HL-60 (cell line): ENCODE measurements around the gene DRC3.

Experiments used
- DNase-seq, 2 experiments: peaks; one replicate each; pipeline ENCODE4 v3.0.0-alpha.2; 2010 to 2020; ENCODE audit warnings: low read depth in 1 of 2, low spot score in 1 of 2
- H3K27ac ChIP-seq: fragments of 250-450 bp; sonication (Bioruptor Pico); replicated peaks from 2 replicates; pipeline ENCODE4 v1.5.1; 2020; ENCODE audit warnings: mild to moderate bottlenecking, moderate library complexity
- H3K27me3 ChIP-seq: fragments of 250-450 bp; sonication (Bioruptor Pico); 2 replicates; pipeline ENCODE4 v1.5.1; 2021; ENCODE audit warnings: mild to moderate bottlenecking, moderate library complexity; ENCODE audit not compliant: insufficient read depth, poor library complexity, severe bottlenecking
- H3K4me3 ChIP-seq: replicated peaks from 2 replicates; pipeline ENCODE4 v1.5.1; 2011; ENCODE audit warnings: mild to moderate bottlenecking, control low read depth, low read length; ENCODE audit not compliant: insufficient read depth
- CTCF ChIP-seq: IDR thresholded peaks from one replicate; pipeline ENCODE4 v1.5.1; 2011; ENCODE audit warnings: low read length, control low read depth, inconsistent platforms; ENCODE audit not compliant: insufficient read depth
- GABPA ChIP-seq: IDR thresholded peaks from 2 replicates; pipeline ENCODE4 v1.6.1; 2012; ENCODE audit warnings: low read depth
- POLR2AphosphoS5 ChIP-seq: IDR thresholded peaks from 2 replicates; pipeline ENCODE4 v1.6.1; 2012; ENCODE audit warnings: low read depth
- REST ChIP-seq: IDR thresholded peaks from 2 replicates; pipeline ENCODE4 v1.6.1; 2012; ENCODE audit warnings: low read depth; ENCODE audit not compliant: insufficient replicate concordance
- SPI1 ChIP-seq: IDR thresholded peaks from 2 replicates; pipeline ENCODE4 v1.6.1; 2012; ENCODE audit warnings: low read depth, mild to moderate bottlenecking, borderline replicate concordance

DRC3 gene

GRCh38 chr17:17964710-17965109 is 8.0 kb upstream of the DRC3 start:
- Histone ChIP-seq H3K27me3 (no peaks in the 10 kb centered on the region), H3K27ac (no peak overlapping the region), H3K4me3 (no peak overlapping the region)
- DNase-seq: no peak
- TF ChIP-seq POLR2AphosphoS5 (no peak), GABPA (no peak), REST (no peak)

GRCh38 chr17:17965152-17965721 is 7.4 kb upstream of the DRC3 start:
- no peak for TF ChIP-seq GABPA
- no peak for TF ChIP-seq CTCF
- TF ChIP-seq REST: no peak
- no peak for TF ChIP-seq SPI1
- TF ChIP-seq POLR2AphosphoS5: no peak
- no peak for DNase-seq
- Histone ChIP-seq H3K27me3 (no peaks in the 10 kb centered on the region), H3K4me3 (no peak overlapping the region), H3K27ac (no peak overlapping the region)

- Histone ChIP-seq H3K27me3 (no peaks in the 10 kb centered on the region), H3K4me3 (no peak overlapping the region), H3K27ac (no peak overlapping the region)
- no peak for TF ChIP-seq GABPA
- DNase-seq: no peak
These were observed 6.3 kb upstream of the DRC3 start for GRCh38 chr17:17966399-17966798.

- no peak for DNase-seq
- H3K27ac ChIP-seq: no peak overlapping the region
- no peaks in the 10 kb centered on the region for H3K27me3 ChIP-seq
- no peak for TF ChIP-seq SPI1
- no peak for TF ChIP-seq REST
- TF ChIP-seq GABPA: no peak
- no peak for TF ChIP-seq POLR2AphosphoS5
- TF ChIP-seq CTCF: no peak
- no peak overlapping the region for H3K4me3 ChIP-seq
These were observed 1.8 kb upstream of the DRC3 start for GRCh38 chr17:17970699-17971430.
